ENCODE data around the gene CHRNA3. TPM values are rescaled to one million over a fixed set of nuclear protein-coding genes. Genes with fewer than 3 reads are reported as not detected.

CHRNA3 gene
- total RNA-seq, 2 donors from 2014 or later: not detected

- no peak for ATAC-seq (ENCODE audit: insufficient number of reproducible peaks, low FRiP score, low read depth)
- H3K36me3 ChIP-seq: no peaks in the 10 kb centered on the region
- H3K9me3 ChIP-seq: no peaks in the 10 kb centered on the region
- no peak for DNase-seq (ENCODE audit: low spot score)
- H3K27me3 ChIP-seq (replicated peaks; ENCODE audit: insufficient read depth): no peaks in the 10 kb centered on the region
- no peak overlapping the region for H3K27ac ChIP-seq
- no peak overlapping the region for H3K4me3 ChIP-seq
- no peak for TF ChIP-seq CTCF (IDR thresholded peaks at IDR 0.05)
- H3K4me1 ChIP-seq (ENCODE audit: control insufficient read depth in 1 of 2, low read depth in 2 of 2): no peaks in the 10 kb centered on the region
These were observed 31.3 kb upstream of the CHRNA3 start for GRCh38 chr15:78651930-78652615.

GRCh38 chr15:78651007-78651406, 30.2 kb upstream of the CHRNA3 start:
- Histone ChIP-seq H3K4me3 (no peak overlapping the region), H3K27me3 (replicated peaks; ENCODE audit: insufficient read depth) (no peaks in the 10 kb centered on the region), H3K9me3 (no peaks in the 10 kb centered on the region), H3K27ac (no peak overlapping the region), H3K36me3 (no peaks in the 10 kb centered on the region), H3K4me1 (ENCODE audit: control insufficient read depth in 1 of 2, low read depth in 2 of 2) (no peaks in the 10 kb centered on the region)
- no peak for TF ChIP-seq CTCF (IDR thresholded peaks at IDR 0.05)
- no peak for ATAC-seq (ENCODE audit: insufficient number of reproducible peaks, low FRiP score, low read depth)
- no peak for DNase-seq (ENCODE audit: low spot score)

GRCh38 chr15:78650022-78650421, 29.2 kb upstream of the CHRNA3 start:
- H3K36me3 ChIP-seq: no peaks in the 10 kb centered on the region
- H3K4me1 ChIP-seq (ENCODE audit: control insufficient read depth in 1 of 2, low read depth in 2 of 2): peaks cover 0 to 4% of the 10 kb centered on the region in 2 donors
- no peaks in the 10 kb centered on the region for H3K9me3 ChIP-seq
- TF ChIP-seq CTCF (IDR thresholded peaks at IDR 0.05): no peak
- H3K4me3 ChIP-seq: no peak overlapping the region
- no peak overlapping the region for H3K27ac ChIP-seq
- DNase-seq (ENCODE audit: low spot score) (no peak), ATAC-seq (ENCODE audit: insufficient number of reproducible peaks, low FRiP score, low read depth) (no peak)
- H3K27me3 ChIP-seq (replicated peaks; ENCODE audit: insufficient read depth): no peaks in the 10 kb centered on the region

- DNase-seq (ENCODE audit: low spot score): no peak
- Histone ChIP-seq H3K27me3 (replicated peaks; ENCODE audit: insufficient read depth) (no peaks in the 10 kb centered on the region), H3K27ac (no peak overlapping the region), H3K9me3 (no peaks in the 10 kb centered on the region), H3K4me3 (no peak overlapping the region), H3K4me1 (ENCODE audit: control insufficient read depth in 1 of 2, low read depth in 2 of 2) (peaks cover 9 to 17% of the 10 kb centered on the region in 2 donors), H3K36me3 (no peaks in the 10 kb centered on the region)
- no peak for ATAC-seq (ENCODE audit: insufficient number of reproducible peaks, low FRiP score, low read depth)
- no peak for TF ChIP-seq CTCF (IDR thresholded peaks at IDR 0.05)
These were observed 24.2 kb upstream of the CHRNA3 start for GRCh38 chr15:78645009-78645408.

- Histone ChIP-seq H3K36me3 (no peaks in the 10 kb centered on the region), H3K9me3 (no peaks in the 10 kb centered on the region), H3K27me3 (replicated peaks; ENCODE audit: insufficient read depth) (no peaks in the 10 kb centered on the region), H3K4me1 (ENCODE audit: control insufficient read depth in 1 of 2, low read depth in 2 of 2) (peaks cover 9 to 17% of the 10 kb centered on the region in 2 donors), H3K27ac (no peak overlapping the region), H3K4me3 (no peak overlapping the region)
- ATAC-seq (ENCODE audit: insufficient number of reproducible peaks, low FRiP score, low read depth): no peak
- TF ChIP-seq CTCF (IDR thresholded peaks at IDR 0.05): no peak
- no peak for DNase-seq (ENCODE audit: low spot score)
These were observed 21.5 kb upstream of the CHRNA3 start for GRCh38 chr15:78642331-78642730.
